Measurements from ENCODE around the gene TSPAN32.

The TSPAN32 gene

DNA sequence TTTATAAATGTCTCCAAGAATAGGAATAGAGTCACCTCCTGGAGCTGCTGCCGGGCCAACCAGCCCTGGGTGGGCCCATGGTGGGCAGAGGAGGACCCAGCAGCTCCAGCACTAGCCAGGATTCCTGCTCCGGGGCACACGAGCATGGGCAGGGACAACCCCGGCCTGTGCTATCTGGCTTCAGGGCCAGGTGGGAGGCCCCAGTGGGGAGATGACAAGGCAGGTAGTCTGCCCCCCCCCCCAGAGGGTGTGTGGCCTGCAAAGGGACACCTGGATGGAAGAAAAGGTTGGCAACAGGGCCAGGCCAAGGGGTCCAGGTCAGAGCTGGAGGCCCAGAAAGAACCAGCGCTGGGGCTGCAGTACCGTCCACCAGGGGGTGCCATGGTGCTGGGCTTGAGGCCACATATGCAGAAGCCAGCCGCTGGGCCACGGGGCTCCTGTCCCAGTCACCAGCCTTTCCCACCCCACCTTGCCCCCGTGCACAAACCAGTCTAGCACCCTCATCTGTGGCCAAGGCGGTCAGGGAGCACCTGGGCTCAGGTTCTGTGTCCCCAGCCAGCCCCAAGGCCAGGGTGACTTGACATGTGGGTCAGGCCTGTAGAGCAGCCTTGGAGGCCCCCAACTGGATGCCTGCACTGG, 3.4 kb downstream of the TSPAN32 start:
- no peak for DNase-seq

GRCh38 chr11:2305788-2306451, 4.1 kb downstream of the TSPAN32 start:
- no peak for DNase-seq

DNA sequence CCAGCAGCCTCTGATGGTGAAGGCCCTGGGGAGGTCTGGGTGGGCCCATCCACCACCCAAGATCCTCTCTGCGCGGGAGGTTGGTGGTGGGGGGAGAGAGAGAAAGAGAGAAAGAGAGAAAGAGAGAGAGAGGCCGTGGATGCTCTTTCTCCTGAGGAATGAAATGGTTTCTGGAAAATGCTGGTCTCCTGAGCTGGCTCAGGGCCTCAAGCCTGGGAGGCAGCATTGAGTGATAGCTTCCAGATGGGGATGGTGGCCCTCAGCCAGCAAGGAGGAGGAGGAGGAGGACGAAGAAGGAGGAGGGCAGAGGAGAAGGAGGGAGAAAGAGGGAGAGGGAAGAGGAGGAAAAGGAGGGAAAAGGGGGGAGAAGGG, 4.6 kb downstream of the TSPAN32 start:
- no peak for DNase-seq

DNA sequence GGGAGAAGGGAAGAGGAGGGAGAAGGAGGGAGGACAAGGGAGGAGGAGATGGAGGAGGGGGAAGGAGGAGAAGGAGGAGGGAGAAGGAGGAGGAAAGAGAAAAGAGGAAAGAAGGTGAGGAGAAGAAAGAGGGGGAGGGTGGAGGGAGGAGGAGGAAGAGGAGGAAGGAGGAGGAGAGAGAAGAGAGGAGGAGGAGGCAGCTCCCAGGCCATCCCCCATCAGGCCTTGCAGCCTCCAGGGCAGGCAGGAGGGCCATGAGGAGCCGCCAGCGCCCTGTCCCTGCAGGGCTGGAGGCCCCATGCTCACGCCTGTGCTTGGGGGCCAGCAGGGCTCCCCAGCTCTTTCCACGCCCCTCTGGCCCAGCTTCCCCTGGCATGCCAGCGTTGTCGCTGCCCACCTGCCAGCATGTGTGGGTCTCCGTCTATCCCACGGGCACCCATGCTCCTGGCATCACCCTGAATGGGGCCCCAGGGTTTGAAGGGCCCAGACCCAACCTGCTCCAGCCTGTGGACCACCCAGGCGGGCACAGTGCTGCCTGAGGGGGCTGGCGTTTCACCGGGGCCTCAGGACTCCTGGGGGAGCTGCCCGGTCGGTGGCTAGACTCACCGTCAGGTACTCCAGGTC, 5.2 kb downstream of the TSPAN32 start:
- DNase-seq: no peak

GRCh38 chr11:2307501-2308331, 5.9 kb downstream of the TSPAN32 start:
- no peak for DNase-seq

- no peak for DNase-seq
Observed at GRCh38 chr11:2308713-2309112, 6.9 kb downstream of the TSPAN32 start.

GRCh38 chr11:2309251-2310072, 7.6 kb downstream of the TSPAN32 start:
- DNase-seq: no peak

- no peak for DNase-seq
Observed at GRCh38 chr11:2310073-2310785, 8.4 kb downstream of the TSPAN32 start.

DNA sequence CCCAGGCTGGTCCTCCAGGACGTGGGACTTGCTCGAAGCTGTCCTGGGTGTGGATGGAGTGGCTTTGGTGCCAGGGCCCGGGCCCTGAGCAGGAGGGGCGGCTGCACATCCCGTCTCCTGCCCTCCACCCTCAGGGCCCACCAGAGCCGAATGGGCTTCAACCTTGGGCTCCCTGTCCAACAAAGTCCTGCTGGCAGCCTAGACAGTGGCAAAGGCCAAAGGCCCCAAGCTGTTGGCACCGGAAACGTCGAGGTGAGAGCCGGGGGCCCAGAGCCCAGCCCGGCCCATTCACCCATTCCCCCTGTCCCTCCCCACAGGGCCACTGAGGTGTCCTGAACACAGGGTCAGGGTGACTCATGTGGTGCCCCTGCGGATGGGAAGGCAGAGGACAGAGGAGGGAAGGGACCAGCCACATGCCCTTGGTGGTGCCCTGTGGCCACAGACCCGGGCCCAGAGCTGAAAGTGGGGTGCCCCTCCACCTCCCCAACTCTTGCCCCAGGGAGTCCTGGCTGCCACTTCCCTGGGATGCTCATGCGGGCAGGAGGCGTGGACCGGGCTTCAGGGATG, 9.1 kb downstream of the TSPAN32 start:
- no peak for DNase-seq

DNA sequence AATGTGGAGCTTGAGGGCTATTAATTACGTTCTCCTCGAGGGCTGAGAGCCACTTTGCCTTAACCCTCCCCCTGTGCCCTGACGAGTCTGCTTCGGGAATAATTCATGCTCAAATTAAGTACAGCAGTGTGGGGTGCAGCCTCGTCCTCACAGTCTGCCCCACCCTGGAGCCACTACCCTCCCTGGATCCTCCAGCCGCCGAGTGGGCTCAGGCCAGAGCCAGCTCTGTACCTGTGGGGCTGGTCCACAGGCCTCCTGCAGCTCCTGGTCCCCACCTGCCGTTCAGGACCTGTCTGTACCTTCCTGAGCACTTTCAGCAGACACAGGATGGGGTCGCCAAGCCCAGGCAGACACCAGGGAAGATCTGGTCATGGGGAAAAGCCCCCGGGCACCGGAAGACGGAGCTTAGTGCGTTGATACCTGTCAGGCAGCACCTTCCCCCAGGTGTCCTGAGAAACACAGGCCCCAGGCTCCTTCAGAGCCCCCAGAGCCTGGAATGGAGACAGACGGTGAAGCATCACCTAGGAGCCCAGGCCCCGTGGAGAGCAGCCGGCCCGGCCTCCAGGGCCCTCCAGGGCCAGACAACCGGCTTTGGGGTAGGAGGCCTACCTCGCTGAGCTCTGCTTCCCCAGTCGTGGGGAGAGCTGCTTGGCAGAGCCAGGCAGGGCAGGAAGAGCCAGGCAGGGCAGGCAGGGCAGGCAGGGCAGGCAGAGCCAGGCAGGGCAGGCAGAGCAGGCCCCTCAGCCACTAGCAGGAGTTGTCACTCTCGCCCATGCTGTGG, 9.7 kb downstream of the TSPAN32 start:
- DNase-seq: no peak

GRCh38 chr11:2312232-2313042, 10.6 kb downstream of the TSPAN32 start:
- DNase-seq: no peak

GRCh38 chr11:2313051-2313951, 11.5 kb downstream of the TSPAN32 start:
- DNase-seq: no peak

DNA sequence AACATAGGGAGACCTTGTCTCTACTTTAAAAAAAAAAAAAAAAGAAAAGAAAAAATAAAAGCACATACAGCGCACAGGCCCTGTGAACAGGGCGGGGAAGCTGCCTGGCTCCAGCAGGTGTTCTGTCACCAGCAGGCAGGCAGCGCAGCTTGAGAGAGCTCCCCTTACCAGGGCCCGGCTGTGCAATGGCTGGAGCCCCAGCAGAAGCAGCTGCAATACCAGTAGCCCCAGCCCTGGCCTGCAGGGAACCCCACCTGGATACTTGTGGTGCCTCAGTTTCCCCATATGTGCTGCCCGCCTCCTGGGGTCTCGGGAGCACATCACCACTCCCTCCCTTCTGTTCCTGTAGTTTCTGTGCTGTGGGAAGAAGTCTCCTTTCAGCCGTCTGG, 12.3 kb downstream of the TSPAN32 start:
- no peak for DNase-seq

DNA sequence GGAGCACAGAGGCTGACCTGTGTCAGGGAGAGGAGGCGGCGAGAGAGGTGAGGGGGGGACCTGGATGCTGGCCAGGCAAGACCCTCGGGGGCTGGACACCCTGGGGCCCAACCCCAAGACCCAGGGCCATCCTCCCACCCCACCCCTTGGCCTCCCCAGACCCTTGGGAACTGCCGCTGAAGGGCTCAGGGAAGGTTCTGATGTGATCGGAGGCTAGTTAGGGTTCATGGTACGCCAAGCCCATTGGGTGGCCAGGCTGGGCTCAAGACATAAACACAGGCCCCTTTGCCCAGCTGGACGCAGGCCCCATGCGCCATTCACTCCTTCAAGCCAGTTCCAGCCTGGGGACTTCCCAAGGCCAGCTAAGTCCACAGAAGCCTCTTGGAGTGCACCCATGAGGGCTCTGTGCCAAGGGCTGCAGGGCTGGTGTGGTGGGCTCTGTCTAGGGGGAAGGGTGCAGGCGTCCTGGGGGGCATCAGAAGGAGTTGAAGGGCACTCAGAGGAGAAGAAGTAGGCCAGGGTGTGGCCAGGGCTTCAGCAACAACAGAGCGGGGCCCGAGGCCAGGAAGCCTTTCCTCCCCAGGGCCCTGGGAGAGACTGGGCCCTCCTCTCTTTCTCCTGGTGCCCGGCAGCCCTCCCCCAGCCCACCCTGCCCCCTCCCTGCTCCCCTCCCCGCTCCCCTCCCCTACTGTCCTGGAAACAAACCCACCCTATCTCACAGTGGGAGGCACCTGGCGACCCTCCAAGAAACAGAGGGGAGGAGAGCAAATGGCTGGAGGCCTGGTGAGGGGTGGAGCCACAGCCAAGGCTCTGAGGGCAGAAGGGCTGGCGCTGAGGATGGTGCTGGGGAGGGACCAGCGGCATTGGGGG, 12.9 kb downstream of the TSPAN32 start:
- no peak for DNase-seq

DNA sequence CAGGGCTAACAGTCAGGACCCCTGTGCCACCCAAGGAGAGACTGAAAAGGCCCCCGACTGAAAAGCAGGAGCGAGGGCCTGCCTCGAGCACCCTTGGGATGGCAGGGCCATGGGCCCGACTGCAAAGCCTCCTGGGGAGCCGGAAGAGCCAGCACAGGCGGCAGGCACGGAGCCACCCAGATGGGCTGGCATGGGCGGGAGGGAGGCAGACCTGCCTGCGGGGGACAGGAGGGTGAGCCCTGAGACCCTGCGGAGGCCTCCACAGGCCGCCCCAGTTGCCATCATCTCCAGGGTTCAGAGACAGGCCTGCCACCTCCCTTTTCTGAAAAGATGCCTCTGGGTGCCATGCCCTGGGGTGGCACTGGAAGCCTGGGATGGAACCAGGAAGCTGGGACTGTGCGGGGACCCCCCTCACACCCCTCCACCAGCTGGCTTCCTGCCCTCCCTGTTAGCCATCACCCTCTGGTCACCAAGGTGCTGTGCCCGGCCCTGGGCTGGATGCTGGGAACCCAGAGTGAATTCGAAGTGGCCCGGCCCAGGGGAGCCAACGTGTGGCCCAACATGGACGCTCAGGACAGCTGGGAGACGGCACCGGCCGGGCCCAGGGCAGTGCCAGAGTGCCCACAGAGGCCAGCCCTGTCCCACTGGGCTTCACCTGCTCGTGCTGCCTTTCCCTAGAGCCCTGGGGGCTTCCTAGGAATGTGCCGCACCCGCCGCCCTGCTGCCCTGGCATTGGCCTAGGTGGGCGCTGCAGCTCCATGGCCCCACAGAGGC, 13.8 kb downstream of the TSPAN32 start:
- no peak for DNase-seq

- DNase-seq: no peak
Observed at GRCh38 chr11:2316169-2316962, 14.6 kb downstream of the TSPAN32 start.

Data from cortex of kidney (tissue), 1 donor.